ENCODE data around the gene MFNG. TPM values are rescaled to one million over a fixed set of nuclear protein-coding genes. Genes with fewer than 3 reads are reported as not detected.

The MFNG gene
- total and polyA plus RNA-seq, 4 donors, result 14.3 to 46.7 (median 31.0) TPM

- ATAC-seq (ENCODE audit: insufficient read depth, low FRiP score), result no peak
- no peak overlapping the region for H3K9ac ChIP-seq (ENCODE audit: insufficient read depth in 1 of 2, low read length in 2 of 2)
- peaks cover 0 to 12% (median 0%) of the 10 kb centered on the region in 4 donors for H3K36me3 ChIP-seq (ENCODE audit: control insufficient read depth in 4 of 4, insufficient read depth in 4 of 4, low read length in 4 of 4)
- H3K27ac ChIP-seq (ENCODE audit: low read depth in 1 of 2, low read length in 1 of 2), result no peak overlapping the region
- H3K27me3 ChIP-seq (ENCODE audit: control insufficient read depth in 3 of 3, insufficient read depth in 3 of 3, low read length in 2 of 3), result peaks cover 0 to 4% (median 0%) of the 10 kb centered on the region in 3 donors
- no peak for TF ChIP-seq CTCF (IDR thresholded peaks at IDR 0.05; ENCODE audit: control extremely low read depth, extremely low read depth)
- no peak overlapping the region for H3K4me3 ChIP-seq
- DNase-seq, result no peak
- 82 to 87% methylated on average over 17 of the region's 17 CpGs for WGBS, 2 donors
- peaks cover 0 to 14% (median 5%) of the 10 kb centered on the region in 5 donors for H3K4me1 ChIP-seq (ENCODE audit: control insufficient read depth in 5 of 5, insufficient read depth in 5 of 5, low read length in 5 of 5)
- no peaks in the 10 kb centered on the region for H3K9me3 ChIP-seq (ENCODE audit: control insufficient read depth in 4 of 4, insufficient read depth in 3 of 4, low read length in 3 of 4)
Observed at GRCh38 chr22:37480387-37481346, 5.5 kb downstream of the MFNG start.

DNA sequence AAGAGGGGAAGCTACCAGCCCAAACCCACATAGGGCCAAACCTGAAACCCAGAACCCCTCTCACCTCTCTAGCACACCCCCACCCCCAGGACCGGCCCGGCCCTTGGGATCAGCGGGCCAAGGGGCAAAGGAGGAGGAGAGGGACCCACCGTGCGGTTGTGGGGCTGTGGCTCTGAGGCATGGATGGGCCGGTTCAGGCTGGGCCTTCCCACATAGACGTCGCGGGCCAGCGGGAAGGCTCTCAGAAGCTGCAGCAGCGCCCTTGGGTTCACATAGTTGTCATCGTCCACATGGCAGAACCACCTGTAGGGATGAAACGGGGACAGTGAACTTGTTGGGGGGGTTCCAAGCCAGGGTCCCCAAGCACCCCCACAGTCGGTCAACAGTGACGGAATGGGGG lies 7.0 kb downstream of the MFNG start:
- no peak overlapping the region for H3K4me3 ChIP-seq
- no peaks in the 10 kb centered on the region for H3K9me3 ChIP-seq (ENCODE audit: control insufficient read depth in 4 of 4, insufficient read depth in 3 of 4, low read length in 3 of 4)
- no peak overlapping the region for H3K9ac ChIP-seq (ENCODE audit: insufficient read depth in 1 of 2, low read length in 2 of 2)
- DNase-seq, result no peak
- H3K36me3 ChIP-seq (ENCODE audit: control insufficient read depth in 4 of 4, insufficient read depth in 4 of 4, low read length in 4 of 4), result peaks cover 0 to 21% (median 0%) of the 10 kb centered on the region in 4 donors
- WGBS, 2 donors, result 88 to 91% methylated on average over 15 of the region's 15 CpGs
- no peak for ATAC-seq (ENCODE audit: insufficient read depth, low FRiP score)
- no peak overlapping the region for H3K27ac ChIP-seq (ENCODE audit: low read depth in 1 of 2, low read length in 1 of 2)
- H3K4me1 ChIP-seq (ENCODE audit: control insufficient read depth in 5 of 5, insufficient read depth in 5 of 5, low read length in 5 of 5), result peaks cover 0 to 14% (median 0%) of the 10 kb centered on the region in 5 donors
- TF ChIP-seq CTCF (IDR thresholded peaks at IDR 0.05; ENCODE audit: control extremely low read depth, extremely low read depth), result no peak
- peaks cover 0 to 4% (median 0%) of the 10 kb centered on the region in 3 donors for H3K27me3 ChIP-seq (ENCODE audit: control insufficient read depth in 3 of 3, insufficient read depth in 3 of 3, low read length in 2 of 3)

DNA sequence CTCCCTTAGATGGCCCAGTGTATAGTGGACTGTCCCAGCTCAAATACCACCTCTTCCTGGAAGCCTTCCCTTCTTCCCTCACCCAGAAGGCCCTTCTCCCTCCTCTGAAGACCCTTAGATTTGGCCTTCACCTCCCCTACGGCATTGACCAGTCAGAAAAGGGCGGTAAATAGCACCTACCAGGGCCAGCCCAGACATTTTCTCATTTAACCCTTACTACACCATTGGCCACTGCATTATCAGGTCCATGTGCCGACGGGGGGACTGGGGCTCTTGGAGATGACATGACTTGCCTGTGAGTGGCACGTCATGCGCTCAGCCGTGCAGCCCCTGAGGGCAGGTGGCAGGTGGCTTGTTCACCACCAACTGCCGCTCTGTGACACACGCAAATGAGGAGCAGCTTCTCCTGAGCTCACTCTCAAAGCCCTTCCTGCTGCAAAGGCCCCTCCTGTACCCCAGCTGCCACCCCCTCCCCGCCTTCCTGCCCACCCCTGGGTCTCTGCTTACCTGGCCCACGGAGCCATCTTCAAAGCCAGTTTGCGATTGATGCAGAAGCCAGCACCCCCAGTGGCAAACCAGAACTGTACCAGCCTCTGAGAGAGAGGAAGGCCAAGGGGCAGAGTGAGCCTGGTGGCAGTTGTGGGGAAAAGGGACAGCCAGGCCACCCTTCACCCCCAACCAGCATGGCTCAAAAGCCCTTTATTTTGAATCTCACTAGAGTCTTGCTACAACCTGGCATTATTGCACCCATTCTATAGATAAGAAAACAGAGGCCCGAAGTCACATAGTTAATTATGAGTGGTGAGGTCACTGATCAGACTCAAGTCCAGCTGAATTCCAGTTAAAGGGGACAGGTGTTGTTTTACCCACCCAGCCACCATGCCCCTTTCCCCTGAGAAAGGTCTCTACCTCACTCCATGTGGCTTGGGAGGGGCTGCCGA lies 9.5 kb downstream of the MFNG start:
- Histone ChIP-seq H3K4me1 (ENCODE audit: control insufficient read depth in 5 of 5, insufficient read depth in 5 of 5, low read length in 5 of 5) (peaks cover 0 to 5% (median 0%) of the 10 kb centered on the region in 5 donors), H3K36me3 (ENCODE audit: control insufficient read depth in 4 of 4, insufficient read depth in 4 of 4, low read length in 4 of 4) (peaks cover 0 to 30% (median 0%) of the 10 kb centered on the region in 4 donors), H3K9me3 (ENCODE audit: control insufficient read depth in 4 of 4, insufficient read depth in 3 of 4, low read length in 3 of 4) (no peaks in the 10 kb centered on the region), H3K9ac (ENCODE audit: insufficient read depth in 1 of 2, low read length in 2 of 2) (no peak overlapping the region), H3K27me3 (ENCODE audit: control insufficient read depth in 3 of 3, insufficient read depth in 3 of 3, low read length in 2 of 3) (no peaks in the 10 kb centered on the region), H3K27ac (ENCODE audit: low read depth in 1 of 2, low read length in 1 of 2) (no peak overlapping the region), H3K4me3 (no peak overlapping the region)
- 85 to 92% methylated on average over 14 of the region's 14 CpGs for WGBS, 2 donors
- no peak for DNase-seq
- no peak for ATAC-seq (ENCODE audit: insufficient read depth, low FRiP score)
- no peak for TF ChIP-seq CTCF (IDR thresholded peaks at IDR 0.05; ENCODE audit: control extremely low read depth, extremely low read depth)

Data from lung (tissue), 12 donors.